Mononuclear cell (primary cell): Measurements from ENCODE around the gene TCF19. TPM values are rescaled to one million over a fixed set of nuclear protein-coding genes. Genes with fewer than 3 reads are reported as not detected.

Experiments used
- total RNA-seq: library from RNA; depleted of rRNA; stranded (reverse); fragments of >200 nt; gene quantifications from one replicate; pipeline ENCODE4 v1.2.3, GENCODE V29; 2012

Gene TCF19
- total RNA-seq, 1 donor: 1.9 TPM

Other genes with a start within 250 kb of the TCF19 start
- 10.0 TPM for gene VARS2, start 244.4 kb upstream of the TCF19 start, total RNA-seq
- not detected for gene SFTA2, start 226.4 kb upstream of the TCF19 start, total RNA-seq
- not detected for gene MUCL3, start 217.6 kb upstream of the TCF19 start, total RNA-seq
- gene MUC21, start 174.9 kb upstream of the TCF19 start, total RNA-seq: not detected
- not detected for gene MUC22, start 148.1 kb upstream of the TCF19 start, total RNA-seq
- not detected for gene C6orf15, start 46.0 kb upstream of the TCF19 start, total RNA-seq
- not detected for gene PSORS1C1, start 43.8 kb upstream of the TCF19 start, total RNA-seq
- not detected for gene CDSN, start 38.1 kb upstream of the TCF19 start, total RNA-seq
- not detected for gene PSORS1C2, start 19.5 kb upstream of the TCF19 start, total RNA-seq
- 4.3 TPM for gene CCHCR1, start 787 bp upstream of the TCF19 start, total RNA-seq
- gene POU5F1, start 12.1 kb downstream of the TCF19 start, total RNA-seq: not detected
- 1,178 TPM for gene HLA-C, start 113.5 kb downstream of the TCF19 start, total RNA-seq
- 3,997 TPM for gene HLA-B, start 198.6 kb downstream of the TCF19 start, total RNA-seq
- 7.1 TPM for gene MICA, start 245.0 kb downstream of the TCF19 start, total RNA-seq